Measurements from ENCODE around the gene MAN1B1. TPM values are rescaled to one million over a fixed set of nuclear protein-coding genes. Genes with fewer than 3 reads are reported as not detected.

MAN1B1 gene
- total RNA-seq, 3 donors from 2014 or later (not counting 1 experiment from before 2014, with no cell fraction given), result 75.1 to 99.4 (median 80.4) TPM

GRCh38 chr9:137110911-137111787 is 24.4 kb downstream of the MAN1B1 start:
- ATAC-seq (no peak), DNase-seq (no peak)
- Mint-ChIP-seq H3K9me3 (no peaks in the 10 kb centered on the region), H3K36me3 (no peaks in the 10 kb centered on the region), H3K4me3 (peak overlapping the region; percentile 64), H3K27me3 (ENCODE audit: low read depth in 2 of 2) (no peaks in the 10 kb centered on the region), H3K4me1 (no peaks in the 10 kb centered on the region), H3K27ac (no peak overlapping the region)
- Histone ChIP-seq H3K27me3 (ENCODE audit: control insufficient read depth, insufficient read depth, low read length) (no peaks in the 10 kb centered on the region), H3K4me3 (ENCODE audit: low read length) (no peak overlapping the region), H3K36me3 (ENCODE audit: control insufficient read depth, insufficient read depth, low read length) (peaks cover 49% of the 10 kb centered on the region), H3K4me1 (ENCODE audit: control insufficient read depth, insufficient read depth, low read length) (peaks cover 18% of the 10 kb centered on the region), H3K27ac (ENCODE audit: low read length) (no peak overlapping the region), H3K9me3 (ENCODE audit: control insufficient read depth, insufficient read depth, low read length) (no peaks in the 10 kb centered on the region)
- intact Hi-C loops (cut with micrococcal nuclease), result no loop called here
- 90% methylated on average over 28 of the region's 28 CpGs for WGBS (ENCODE audit: insufficient coverage)
- no peak for TF ChIP-seq CTCF (IDR thresholded peaks at IDR 0.05)

- ATAC-seq, result no peak
Measured at GRCh38 chr9:137111788-137112563, 25.2 kb downstream of the MAN1B1 start.

GRCh38 chr9:137112564-137113384 is 26.0 kb downstream of the MAN1B1 start:
- H3K36me3 Mint-ChIP-seq, result no peaks in the 10 kb centered on the region
- 98% methylated on average over 42 of the region's 42 CpGs for WGBS (ENCODE audit: insufficient coverage)

More at GRCh38 chr9:137111788-137112563, 25.2 kb downstream of the MAN1B1 start:
- 92% methylated on average over 35 of the region's 35 CpGs for whole genome bisulfite sequencing (ENCODE audit: insufficient coverage)
- Mint-ChIP-seq H3K27me3 (ENCODE audit: low read depth in 2 of 2) (no peaks in the 10 kb centered on the region), H3K36me3 (no peaks in the 10 kb centered on the region), H3K4me3 (peak overlapping the region; percentile 35), H3K4me1 (no peaks in the 10 kb centered on the region), H3K9me3 (no peaks in the 10 kb centered on the region), H3K27ac (no peak overlapping the region)
- intact Hi-C loops (cut with micrococcal nuclease), result no loop called here
- H3K4me3 ChIP-seq (ENCODE audit: low read length), result no peak overlapping the region
- TF ChIP-seq CTCF (IDR thresholded peaks at IDR 0.05), result no peak
- H3K27me3 ChIP-seq (ENCODE audit: control insufficient read depth, insufficient read depth, low read length), result no peaks in the 10 kb centered on the region
- no peak for DNase-seq
- H3K9me3 ChIP-seq (ENCODE audit: control insufficient read depth, insufficient read depth, low read length), result no peaks in the 10 kb centered on the region
- peaks cover 41% of the 10 kb centered on the region for H3K36me3 ChIP-seq (ENCODE audit: control insufficient read depth, insufficient read depth, low read length)
- no peak overlapping the region for H3K27ac ChIP-seq (ENCODE audit: low read length)
- peaks cover 18% of the 10 kb centered on the region for H3K4me1 ChIP-seq (ENCODE audit: control insufficient read depth, insufficient read depth, low read length)

More at GRCh38 chr9:137112564-137113384, 26.0 kb downstream of the MAN1B1 start:
- peak overlapping the region; percentile 64 for H3K4me3 Mint-ChIP-seq
- Histone ChIP-seq H3K9me3 (ENCODE audit: control insufficient read depth, insufficient read depth, low read length) (no peaks in the 10 kb centered on the region), H3K27ac (ENCODE audit: low read length) (no peak overlapping the region), H3K27me3 (ENCODE audit: control insufficient read depth, insufficient read depth, low read length) (no peaks in the 10 kb centered on the region), H3K36me3 (ENCODE audit: control insufficient read depth, insufficient read depth, low read length) (peaks cover 35% of the 10 kb centered on the region), H3K4me3 (ENCODE audit: low read length) (no peak overlapping the region), H3K4me1 (ENCODE audit: control insufficient read depth, insufficient read depth, low read length) (peaks cover 18% of the 10 kb centered on the region)
- no peak for TF ChIP-seq CTCF (IDR thresholded peaks at IDR 0.05)
- no peaks in the 10 kb centered on the region for H3K9me3 Mint-ChIP-seq
- DNase-seq (no peak), ATAC-seq (no peak)
- H3K27me3 Mint-ChIP-seq (ENCODE audit: low read depth in 2 of 2), result no peaks in the 10 kb centered on the region
- no peaks in the 10 kb centered on the region for H3K4me1 Mint-ChIP-seq
- intact Hi-C loops (cut with micrococcal nuclease), result no loop called here
- no peak overlapping the region for H3K27ac Mint-ChIP-seq

Data from natural killer cell (primary cell).